DMS 273 (cell line): ENCODE results near the gene UFSP1.

Experiments
- DNase-seq: peaks from one replicate; lab custom pipeline; 2025; ENCODE audit not compliant: unreplicated experiment; lab: John Stamatoyannopoulos, UW

The UFSP1 gene

GRCh38 chr7:100895956-100896731 is 6.6 kb upstream of the UFSP1 start:
- peak; percentile 74 for DNase-seq

GRCh38 chr7:100895701-100895955 is 6.1 kb upstream of the UFSP1 start, which contains the start of gene ACHE:
Gene ACHE, minus strand, starts transcription at chr7:100895888. Its CDS starts 1,656 bp downstream, at chr7:100894232.
- DNase-seq = no peak

- DNase-seq = peak; percentile 87
Measured at GRCh38 chr7:100894860-100895700, 5.6 kb upstream of the UFSP1 start.

- peak; percentile 54 for DNase-seq
Measured at GRCh38 chr7:100893910-100894721, 4.6 kb upstream of the UFSP1 start.

GRCh38 chr7:100893318-100893895 is 3.9 kb upstream of the UFSP1 start:
- no peak for DNase-seq

GRCh38 chr7:100892364-100893317 is 3.1 kb upstream of the UFSP1 start:
- no peak for DNase-seq

GRCh38 chr7:100891568-100892247 is 2.2 kb upstream of the UFSP1 start:
- DNase-seq = no peak

GRCh38 chr7:100890653-100891567 is 1.4 kb upstream of the UFSP1 start:
- DNase-seq = no peak

GRCh38 chr7:100888291-100888987 is 1.1 kb downstream of the UFSP1 start:
- DNase-seq = peak; percentile 62

- no peak for DNase-seq
Measured at GRCh38 chr7:100887516-100888290, 1.8 kb downstream of the UFSP1 start.

GRCh38 chr7:100886936-100887515 is 2.5 kb downstream of the UFSP1 start:
- DNase-seq = no peak

- DNase-seq = no peak
Measured at GRCh38 chr7:100886142-100886935, 3.2 kb downstream of the UFSP1 start.

GRCh38 chr7:100885440-100886141 is 3.9 kb downstream of the UFSP1 start:
- DNase-seq = no peak

GRCh38 chr7:100884736-100885439 is 4.6 kb downstream of the UFSP1 start:
- DNase-seq = no peak
